ENCODE data around the gene C19orf12. TPM values are rescaled to one million over a fixed set of nuclear protein-coding genes. Genes with fewer than 3 reads are reported as not detected.
A peak's percentile ranks its signal among the peaks of the same experiment; 100 is the strongest.

The C19orf12 gene
- total RNA-seq = 14.2 TPM

GRCh38 chr19:29714953-29715700 is at the start of gene C19orf12:
Gene C19orf12 (minus strand): TSS chr19:29715261. CDS start chr19:29708413, 6,848 bp downstream.
- no peaks in the 10 kb centered on the region for H3K36me3 ChIP-seq
- TF ChIP-seq POLR2A (IDR thresholded peaks at IDR 0.05) (peak in 1 of 2 donors; percentile 69), CTCF (IDR thresholded peaks at IDR 0.05) (no peak), POLR2AphosphoS5 (IDR thresholded peaks at IDR 0.05; ENCODE audit: insufficient read depth in 1 of 2, low read depth in 1 of 2) (peak in 1 of 2 donors; percentile 79)
- H3K4me3 ChIP-seq = peak within 1 kb of the TSS; percentile 81 to 92
- no peak for DNase-seq (ENCODE audit: extremely low spot score in 2 of 2)
- peaks cover 33% of the 10 kb centered on the region for H3K4me1 ChIP-seq
- H3K27me3 ChIP-seq = no peaks in the 10 kb centered on the region
- no peaks in the 10 kb centered on the region for H3K9me3 ChIP-seq
- intact Hi-C loops (cut with DNase I) = loop anchor here (2.0 to 10.0 kb wide), 2 partner anchors 50 to 104 kb away; partner anchors contain the start of gene PLEKHF1
- H3K27ac ChIP-seq = peak within 1 kb of the TSS; percentile 90

- TF ChIP-seq CTCF (IDR thresholded peaks at IDR 0.05) = no peak
- no peak for TF ChIP-seq POLR2AphosphoS5 (IDR thresholded peaks at IDR 0.05; ENCODE audit: insufficient read depth in 1 of 2, low read depth in 1 of 2)
- no peak for TF ChIP-seq POLR2A (IDR thresholded peaks at IDR 0.05)
- H3K4me1 ChIP-seq = no peaks in the 10 kb centered on the region
- no peaks in the 10 kb centered on the region for H3K9me3 ChIP-seq
- H3K27ac ChIP-seq = no peak overlapping the region
- H3K36me3 ChIP-seq = no peaks in the 10 kb centered on the region
- DNase-seq (ENCODE audit: extremely low spot score in 2 of 2) = no peak
- H3K4me3 ChIP-seq = no peak overlapping the region
- intact Hi-C loops (cut with DNase I) = no loop called here
- H3K27me3 ChIP-seq = no peaks in the 10 kb centered on the region
Measured at GRCh38 chr19:29764361-29764760, 49.3 kb upstream of the C19orf12 start.

- no peaks in the 10 kb centered on the region for H3K36me3 ChIP-seq
- no peak overlapping the region for H3K27ac ChIP-seq
- H3K27me3 ChIP-seq = no peaks in the 10 kb centered on the region
- intact Hi-C loops (cut with DNase I) = no loop called here
- TF ChIP-seq CTCF (IDR thresholded peaks at IDR 0.05) = no peak
- TF ChIP-seq POLR2A (IDR thresholded peaks at IDR 0.05) = no peak
- no peak for TF ChIP-seq POLR2AphosphoS5 (IDR thresholded peaks at IDR 0.05; ENCODE audit: insufficient read depth in 1 of 2, low read depth in 1 of 2)
- DNase-seq (ENCODE audit: extremely low spot score in 2 of 2) = no peak
- H3K4me1 ChIP-seq = no peaks in the 10 kb centered on the region
- H3K9me3 ChIP-seq = no peaks in the 10 kb centered on the region
- no peak overlapping the region for H3K4me3 ChIP-seq
Measured at GRCh38 chr19:29763196-29763595, 48.1 kb upstream of the C19orf12 start.

GRCh38 chr19:29761575-29762232 is 46.6 kb upstream of the C19orf12 start:
- no peak overlapping the region for H3K4me3 ChIP-seq
- no peaks in the 10 kb centered on the region for H3K27me3 ChIP-seq
- no peaks in the 10 kb centered on the region for H3K4me1 ChIP-seq
- no peak overlapping the region for H3K27ac ChIP-seq
- H3K36me3 ChIP-seq = no peaks in the 10 kb centered on the region
- intact Hi-C loops (cut with DNase I) = no loop called here
- no peak for TF ChIP-seq POLR2A (IDR thresholded peaks at IDR 0.05)
- no peak for TF ChIP-seq POLR2AphosphoS5 (IDR thresholded peaks at IDR 0.05; ENCODE audit: insufficient read depth in 1 of 2, low read depth in 1 of 2)
- no peak for TF ChIP-seq CTCF (IDR thresholded peaks at IDR 0.05)
- no peak for DNase-seq (ENCODE audit: extremely low spot score in 2 of 2)
- H3K9me3 ChIP-seq = no peaks in the 10 kb centered on the region

Measured in vagina (tissue), 2 donors.